Cardiac ventricle fibroblast (primary cell): Measurements from ENCODE around the gene MAG. TPM values are rescaled to one million over a fixed set of nuclear protein-coding genes. Genes with fewer than 3 reads are reported as not detected.

Experiments used
- total RNA-seq: library from RNA; depleted of rRNA; stranded (reverse); fragments of >200 nt; gene quantifications from 2 replicates; pipeline ENCODE4 v1.2.3, GENCODE V29; 2015

MAG gene
- 0.34 and 2.9 TPM in 2 replicates for total RNA-seq

GRCh38 chr19:35291916-35292315 lies at the start of gene MAG:
Gene MAG, plus strand, starts transcription at chr19:35292161. Its CDS starts 3,248 bp downstream, at chr19:35295409.

GRCh38 chr19:35248310-35249145 lies 43.4 kb upstream of the MAG start, which contains the start of gene LSR:
Gene LSR, plus strand, starts transcription at chr19:35249002. Its CDS starts 21 bp downstream, at chr19:35249023.

GRCh38 chr19:35268536-35269437 lies 23.2 kb upstream of the MAG start, which contains the start of gene USF2:
Gene USF2, plus strand, starts transcription at chr19:35268962. Its CDS starts 140 bp downstream, at chr19:35269102.

GRCh38 chr19:35328851-35329285 lies 36.9 kb downstream of the MAG start, which contains the start of gene CD22:
Gene CD22, plus strand, starts transcription at chr19:35329187. Its CDS starts 2,854 bp downstream, at chr19:35332041.

GRCh38 chr19:35347171-35347929 lies 55.4 kb downstream of the MAG start, which contains the start of gene FFAR1:
Gene FFAR1, plus strand, starts transcription at chr19:35347902. Its CDS starts 3,650 bp downstream, at chr19:35351552.

GRCh38 chr19:35357867-35358573 lies 66.1 kb downstream of the MAG start, which contains the start of gene FFAR3:
Gene FFAR3, plus strand, starts transcription at chr19:35358460. Its CDS starts 431 bp downstream, at chr19:35358891.

Other genes with a start within 250 kb of the MAG start
- not detected in 2 replicates for gene FXYD3, start 176.3 kb upstream of the MAG start, total RNA-seq
- gene LGI4, start 157.1 kb upstream of the MAG start, total RNA-seq = 0.05 and 0.37 TPM in 2 replicates
- gene FXYD1, start 153.3 kb upstream of the MAG start, total RNA-seq = 1.3 and 14.8 TPM in 2 replicates
- gene FXYD7, start 148.9 kb upstream of the MAG start, total RNA-seq = not detected in 2 replicates
- gene FXYD5, start 137.4 kb upstream of the MAG start, total RNA-seq = 61.2 and 76.9 TPM in 2 replicates
- gene FAM187B, start 63.4 kb upstream of the MAG start, total RNA-seq = not detected in 2 replicates
- 1.2 and 1.4 TPM in 2 replicates for gene LSR, start 43.2 kb upstream of the MAG start, total RNA-seq
- 65.7 and 71.7 TPM in 2 replicates for gene USF2, start 23.2 kb upstream of the MAG start, total RNA-seq
- gene HAMP, start 9.6 kb upstream of the MAG start, total RNA-seq = not detected in 2 replicates
- 2.2 and 4.4 TPM in 2 replicates for gene CD22, start 37.0 kb downstream of the MAG start, total RNA-seq
- not detected in 2 replicates for gene FFAR1, start 55.7 kb downstream of the MAG start, total RNA-seq
- 0.19 TPM in 1 of 2 replicates, not detected in the other for gene FFAR3, start 66.3 kb downstream of the MAG start, total RNA-seq
- gene GPR42, start 78.9 kb downstream of the MAG start, total RNA-seq = not detected in 2 replicates
- gene FFAR2, start 156.1 kb downstream of the MAG start, total RNA-seq = not detected in 2 replicates
- not detected in 2 replicates for gene KRTDAP, start 198.3 kb downstream of the MAG start, total RNA-seq
- gene DMKN, start 221.5 kb downstream of the MAG start, total RNA-seq = 9.1 and 10.6 TPM in 2 replicates
- gene SBSN, start 236.2 kb downstream of the MAG start, total RNA-seq = 22.7 and 28.3 TPM in 2 replicates
- gene GAPDHS, start 241.3 kb downstream of the MAG start, total RNA-seq = not detected in 2 replicates